ENCODE results near the gene ZNF443. TPM values are rescaled to one million over a fixed set of nuclear protein-coding genes. Genes with fewer than 3 reads are reported as not detected.
"Not testable (repeated sequence)": the region's sequence is repeated elsewhere in the genome, so short reads cannot be mapped to it uniquely, and the experiment has no call there.

The ZNF443 gene
- total RNA-seq (2014; rRNA removed; shearing (Covaris generic)): 1.4 and 2.0 TPM in 2 replicates
- polyA plus RNA-seq (2015; cell fraction: cytosol; rRNA removed): 0.12 and 0.16 TPM in 2 replicates
- 0.25 and 0.33 TPM in 2 replicates for polyA plus RNA-seq (2015; cell fraction: nucleus; rRNA removed)

GRCh38 chr19:12440541-12441316 is at the start of gene ZNF443:
ZNF443 (minus strand) TSS chr19:12441021; CDS start chr19:12440914, 107 bp downstream.
- peak; percentile 98 for DNase-seq (ENCODE audit: low read depth)

- not testable (repeated sequence) for DNase-seq (ENCODE audit: low read depth)
These were observed 45.5 kb upstream of the ZNF443 start for GRCh38 chr19:12486265-12486783.

- no peak for DNase-seq (ENCODE audit: low read depth)
These were observed 44.8 kb upstream of the ZNF443 start for GRCh38 chr19:12485571-12485970.

GRCh38 chr19:12485052-12485416 is 44.2 kb upstream of the ZNF443 start:
- DNase-seq (ENCODE audit: low read depth): no peak

GRCh38 chr19:12484371-12485051 is 43.7 kb upstream of the ZNF443 start, which contains the start of gene ZNF709:
ZNF709 (minus strand) TSS chr19:12484816; CDS start chr19:12484657, 159 bp downstream.
- DNase-seq (ENCODE audit: low read depth): peak; percentile 1

- DNase-seq (ENCODE audit: low read depth): no peak
These were observed 43.2 kb upstream of the ZNF443 start for GRCh38 chr19:12484011-12484370.

GRCh38 chr19:12482509-12482886 is 41.7 kb upstream of the ZNF443 start:
- DNase-seq (ENCODE audit: low read depth): no peak

GRCh38 chr19:12481781-12482508 is 41.1 kb upstream of the ZNF443 start:
- no peak for DNase-seq (ENCODE audit: low read depth)

- no peak for DNase-seq (ENCODE audit: low read depth)
These were observed 37.6 kb upstream of the ZNF443 start for GRCh38 chr19:12478234-12478941.

- DNase-seq (ENCODE audit: low read depth): not testable (repeated sequence)
These were observed 26.8 kb upstream of the ZNF443 start for GRCh38 chr19:12467651-12468050.

- no peak for DNase-seq (ENCODE audit: low read depth)
These were observed 24.4 kb upstream of the ZNF443 start for GRCh38 chr19:12465211-12465610.

- no peak for DNase-seq (ENCODE audit: low read depth)
These were observed 23.9 kb upstream of the ZNF443 start for GRCh38 chr19:12464769-12465168.

GRCh38 chr19:12464139-12464538 is 23.3 kb upstream of the ZNF443 start:
- DNase-seq (ENCODE audit: low read depth): not testable (repeated sequence)

GRCh38 chr19:12453495-12453894 is 12.7 kb upstream of the ZNF443 start:
- DNase-seq (ENCODE audit: low read depth): no peak

- DNase-seq (ENCODE audit: low read depth): no peak
These were observed 10.0 kb upstream of the ZNF443 start for GRCh38 chr19:12450844-12451243.

- no peak for DNase-seq (ENCODE audit: low read depth)
These were observed 8.0 kb upstream of the ZNF443 start for GRCh38 chr19:12448808-12449207.

- peak; percentile 1 for DNase-seq (ENCODE audit: low read depth)
These were observed 908 bp downstream of the ZNF443 start for GRCh38 chr19:12439686-12440540.

- not testable (repeated sequence) for DNase-seq (ENCODE audit: low read depth)
These were observed 10.0 kb downstream of the ZNF443 start for GRCh38 chr19:12430726-12431299.

GRCh38 chr19:12425888-12426274 is 14.9 kb downstream of the ZNF443 start:
- DNase-seq (ENCODE audit: low read depth): no peak
